WTC11 (cell line): ENCODE results near the gene DLGAP4.

Experiments
- ATF2 ChIP-seq: sonication (generic); formaldehyde crosslinking; IDR thresholded peaks from 2 replicates; pipeline ENCODE4 v1.8.1; 2022; ENCODE audit warnings: low read depth, missing genetic modification reagents, borderline replicate concordance
- CTCF ChIP-seq: fragments of 200-600 bp; IDR thresholded peaks from 2 replicates; pipeline ENCODE4 v1.8.0; 2022; ENCODE audit warnings: antibody characterized with exemption
- JUN ChIP-seq: sonication (generic); formaldehyde crosslinking; IDR thresholded peaks from 2 replicates; pipeline ENCODE4 v1.8.0; 2023; ENCODE audit warnings: mild to moderate bottlenecking, missing genetic modification reagents
- MAX ChIP-seq: sonication (generic); formaldehyde crosslinking; IDR thresholded peaks from 2 replicates; pipeline ENCODE4 v1.8.0; 2022; ENCODE audit warnings: mild to moderate bottlenecking, missing genetic modification reagents
- ZNF317 ChIP-seq: sonication (generic); formaldehyde crosslinking; IDR thresholded peaks from 2 replicates; pipeline ENCODE4 v1.8.1; 2023; ENCODE audit warnings: low read depth, mild to moderate bottlenecking, moderate library complexity, missing genetic modification reagents, borderline replicate concordance
- ZNF512 ChIP-seq: sonication (generic); formaldehyde crosslinking; IDR thresholded peaks from 2 replicates; pipeline ENCODE4 v1.8.1; 2022; ENCODE audit warnings: missing genetic modification reagents, borderline replicate concordance
- TF ChIP-seq, protein P1 (sequence below): fragments of 250-450 bp; sonication (Bioruptor Pico); IDR thresholded peaks from 2 replicates; pipeline ENCODE4 v1.8.0; 2021; ENCODE audit warnings: mild to moderate bottlenecking
- TF ChIP-seq, protein P2 (sequence below): sonication (generic); formaldehyde crosslinking; IDR thresholded peaks from 2 replicates; pipeline ENCODE4 v1.8.1; 2022; ENCODE audit warnings: mild to moderate bottlenecking, missing genetic modification reagents, moderate library complexity, borderline replicate concordance
- TF ChIP-seq, protein P3 (sequence below): sonication (generic); formaldehyde crosslinking; IDR thresholded peaks from 2 replicates; pipeline ENCODE4 v1.8.0; 2022; ENCODE audit warnings: mild to moderate bottlenecking, missing genetic modification reagents
- TF ChIP-seq, protein P4 (sequence below): sonication (generic); formaldehyde crosslinking; IDR thresholded peaks from 2 replicates; pipeline ENCODE4 v1.8.0; 2022; ENCODE audit warnings: mild to moderate bottlenecking, missing genetic modification reagents

- TF ChIP-seq ZNF512, result no peak
- no peak for TF ChIP-seq ZNF317 (CRISPR knock-in tag)
- no peak for TF ChIP-seq CTCF
- TF ChIP-seq, protein P1, sequence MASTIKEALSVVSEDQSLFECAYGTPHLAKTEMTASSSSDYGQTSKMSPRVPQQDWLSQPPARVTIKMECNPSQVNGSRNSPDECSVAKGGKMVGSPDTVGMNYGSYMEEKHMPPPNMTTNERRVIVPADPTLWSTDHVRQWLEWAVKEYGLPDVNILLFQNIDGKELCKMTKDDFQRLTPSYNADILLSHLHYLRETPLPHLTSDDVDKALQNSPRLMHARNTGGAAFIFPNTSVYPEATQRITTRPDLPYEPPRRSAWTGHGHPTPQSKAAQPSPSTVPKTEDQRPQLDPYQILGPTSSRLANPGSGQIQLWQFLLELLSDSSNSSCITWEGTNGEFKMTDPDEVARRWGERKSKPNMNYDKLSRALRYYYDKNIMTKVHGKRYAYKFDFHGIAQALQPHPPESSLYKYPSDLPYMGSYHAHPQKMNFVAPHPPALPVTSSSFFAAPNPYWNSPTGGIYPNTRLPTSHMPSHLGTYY (CRISPR knock-in tag), result no peak
- TF ChIP-seq, protein P2, sequence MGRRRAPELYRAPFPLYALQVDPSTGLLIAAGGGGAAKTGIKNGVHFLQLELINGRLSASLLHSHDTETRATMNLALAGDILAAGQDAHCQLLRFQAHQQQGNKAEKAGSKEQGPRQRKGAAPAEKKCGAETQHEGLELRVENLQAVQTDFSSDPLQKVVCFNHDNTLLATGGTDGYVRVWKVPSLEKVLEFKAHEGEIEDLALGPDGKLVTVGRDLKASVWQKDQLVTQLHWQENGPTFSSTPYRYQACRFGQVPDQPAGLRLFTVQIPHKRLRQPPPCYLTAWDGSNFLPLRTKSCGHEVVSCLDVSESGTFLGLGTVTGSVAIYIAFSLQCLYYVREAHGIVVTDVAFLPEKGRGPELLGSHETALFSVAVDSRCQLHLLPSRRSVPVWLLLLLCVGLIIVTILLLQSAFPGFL (CRISPR knock-in tag), result no peak
- TF ChIP-seq, protein P3, sequence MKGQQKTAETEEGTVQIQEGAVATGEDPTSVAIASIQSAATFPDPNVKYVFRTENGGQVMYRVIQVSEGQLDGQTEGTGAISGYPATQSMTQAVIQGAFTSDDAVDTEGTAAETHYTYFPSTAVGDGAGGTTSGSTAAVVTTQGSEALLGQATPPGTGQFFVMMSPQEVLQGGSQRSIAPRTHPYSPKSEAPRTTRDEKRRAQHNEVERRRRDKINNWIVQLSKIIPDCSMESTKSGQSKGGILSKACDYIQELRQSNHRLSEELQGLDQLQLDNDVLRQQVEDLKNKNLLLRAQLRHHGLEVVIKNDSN (CRISPR knock-in tag), result no peak
- no peak for TF ChIP-seq MAX
- TF ChIP-seq ATF2 (CRISPR knock-in tag), result no peak
- TF ChIP-seq, protein P4, sequence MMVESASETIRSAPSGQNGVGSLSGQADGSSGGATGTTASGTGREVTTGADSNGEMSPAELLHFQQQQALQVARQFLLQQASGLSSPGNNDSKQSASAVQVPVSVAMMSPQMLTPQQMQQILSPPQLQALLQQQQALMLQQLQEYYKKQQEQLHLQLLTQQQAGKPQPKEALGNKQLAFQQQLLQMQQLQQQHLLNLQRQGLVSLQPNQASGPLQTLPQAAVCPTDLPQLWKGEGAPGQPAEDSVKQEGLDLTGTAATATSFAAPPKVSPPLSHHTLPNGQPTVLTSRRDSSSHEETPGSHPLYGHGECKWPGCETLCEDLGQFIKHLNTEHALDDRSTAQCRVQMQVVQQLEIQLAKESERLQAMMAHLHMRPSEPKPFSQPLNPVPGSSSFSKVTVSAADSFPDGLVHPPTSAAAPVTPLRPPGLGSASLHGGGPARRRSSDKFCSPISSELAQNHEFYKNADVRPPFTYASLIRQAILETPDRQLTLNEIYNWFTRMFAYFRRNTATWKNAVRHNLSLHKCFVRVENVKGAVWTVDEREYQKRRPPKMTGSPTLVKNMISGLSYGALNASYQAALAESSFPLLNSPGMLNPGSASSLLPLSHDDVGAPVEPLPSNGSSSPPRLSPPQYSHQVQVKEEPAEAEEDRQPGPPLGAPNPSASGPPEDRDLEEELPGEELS (CRISPR knock-in tag), result no peak
- TF ChIP-seq JUN (CRISPR knock-in tag), result no peak
These were observed 171.3 kb downstream of the DLGAP4 start for GRCh38 chr20:36477475-36477874.
